C4-2B (cell line): ENCODE data around the gene TNFAIP8.
"Not testable (repeated sequence)": the region's sequence is repeated elsewhere in the genome, so short reads cannot be mapped to it uniquely, and the experiment has no call there.

Experiments used
- ZFX ChIP-seq: fragments of 450-650 bp; IDR thresholded peaks from 2 replicates; pipeline ENCODE4 v1.6.1; 2017
- TF ChIP-seq, protein P1 (sequence below): fragments of 450-650 bp; conservative IDR thresholded peaks from 2 replicates; pipeline ENCODE4 v1.5.1; 2017; ENCODE audit warnings: mild to moderate bottlenecking

DNA sequence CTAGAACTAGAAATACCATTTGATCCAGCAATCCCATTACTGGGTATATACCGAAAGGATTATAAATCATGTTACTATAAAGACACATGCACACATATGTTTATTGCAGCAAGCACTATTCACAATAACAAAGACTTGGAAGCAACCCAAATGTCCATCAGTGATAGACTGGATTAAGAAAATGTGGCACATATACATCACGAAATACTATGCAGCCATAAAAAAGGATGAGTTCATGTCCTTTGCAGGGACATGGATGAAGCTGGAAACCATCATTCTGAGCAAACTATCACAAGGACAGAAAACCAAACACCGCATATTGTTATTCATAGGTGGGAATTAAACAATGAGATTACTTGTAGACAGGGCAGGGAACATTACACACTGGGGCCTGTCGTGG is 88.8 kb downstream of the TNFAIP8 start:
- TF ChIP-seq, protein P1, sequence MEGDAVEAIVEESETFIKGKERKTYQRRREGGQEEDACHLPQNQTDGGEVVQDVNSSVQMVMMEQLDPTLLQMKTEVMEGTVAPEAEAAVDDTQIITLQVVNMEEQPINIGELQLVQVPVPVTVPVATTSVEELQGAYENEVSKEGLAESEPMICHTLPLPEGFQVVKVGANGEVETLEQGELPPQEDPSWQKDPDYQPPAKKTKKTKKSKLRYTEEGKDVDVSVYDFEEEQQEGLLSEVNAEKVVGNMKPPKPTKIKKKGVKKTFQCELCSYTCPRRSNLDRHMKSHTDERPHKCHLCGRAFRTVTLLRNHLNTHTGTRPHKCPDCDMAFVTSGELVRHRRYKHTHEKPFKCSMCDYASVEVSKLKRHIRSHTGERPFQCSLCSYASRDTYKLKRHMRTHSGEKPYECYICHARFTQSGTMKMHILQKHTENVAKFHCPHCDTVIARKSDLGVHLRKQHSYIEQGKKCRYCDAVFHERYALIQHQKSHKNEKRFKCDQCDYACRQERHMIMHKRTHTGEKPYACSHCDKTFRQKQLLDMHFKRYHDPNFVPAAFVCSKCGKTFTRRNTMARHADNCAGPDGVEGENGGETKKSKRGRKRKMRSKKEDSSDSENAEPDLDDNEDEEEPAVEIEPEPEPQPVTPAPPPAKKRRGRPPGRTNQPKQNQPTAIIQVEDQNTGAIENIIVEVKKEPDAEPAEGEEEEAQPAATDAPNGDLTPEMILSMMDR = not testable (repeated sequence)
- TF ChIP-seq ZFX = not testable (repeated sequence)
